Lower lobe of right lung (tissue), 2 donors: ENCODE data around the gene HIRIP3. TPM values are rescaled to one million over a fixed set of nuclear protein-coding genes. Genes with fewer than 3 reads are reported as not detected.
"Not testable (repeated sequence)": the region's sequence is repeated elsewhere in the genome, so short reads cannot be mapped to it uniquely, and the experiment has no call there.

Source experiments
- ATAC-seq, 2 donors: fragments of 200-7000 bp; cut with Tn5 transposase; one replicate each; pipeline ENCODE4 v1.9.1; 2020 to 2022; ENCODE audit warnings: mild to moderate bottlenecking in 2 of 2, moderate library complexity in 2 of 2
- DNase-seq: peaks from one replicate; pipeline ENCODE4 v3.0.0-alpha.2; 2020
- H3K27ac ChIP-seq: fragments of 200-600 bp; one replicate; pipeline ENCODE4 v1.8.0; 2022
- H3K27me3 ChIP-seq: fragments of 200-600 bp; one replicate; pipeline ENCODE4 v1.8.0; 2022; ENCODE audit warnings: low read depth
- H3K36me3 ChIP-seq: fragments of 200-600 bp; one replicate; pipeline ENCODE4 v1.8.0; 2022; ENCODE audit warnings: mild to moderate bottlenecking
- H3K4me1 ChIP-seq: fragments of 200-600 bp; one replicate; pipeline ENCODE4 v1.8.0; 2022
- H3K4me3 ChIP-seq: fragments of 200-600 bp; one replicate; pipeline ENCODE4 v1.8.0; 2022; ENCODE audit warnings: mild to moderate bottlenecking
- H3K9me3 ChIP-seq: fragments of 200-600 bp; one replicate; pipeline ENCODE4 v1.8.0; 2022
- intact Hi-C: fragments of 100-400 bp; cut with DNase I; formaldehyde crosslinking; loops from one replicate; pipeline ENCODE4 v1.11.0; 2022
- total RNA-seq: library from RNA; stranded (reverse); fragmentation: NEBNext Ultra II Directional; extraction: Animal tissue kit (Norgen Biotek cat#: 25700); gene quantifications from one replicate; pipeline ENCODE4 v1.2.1, GENCODE V29; 2021
- TF ChIP-seq, protein P1 (sequence below): fragments of 200-600 bp; IDR thresholded peaks from one replicate; pipeline ENCODE4 v1.8.0; 2022; ENCODE audit warnings: antibody characterized with exemption, mild to moderate bottlenecking
- donor health status: DM: no; HTN: yes; CAD: no; lungs with severe emphysema.

Gene HIRIP3
- total RNA-seq, 1 donor from 2014 or later: 22.1 TPM

- TF ChIP-seq, protein P1, sequence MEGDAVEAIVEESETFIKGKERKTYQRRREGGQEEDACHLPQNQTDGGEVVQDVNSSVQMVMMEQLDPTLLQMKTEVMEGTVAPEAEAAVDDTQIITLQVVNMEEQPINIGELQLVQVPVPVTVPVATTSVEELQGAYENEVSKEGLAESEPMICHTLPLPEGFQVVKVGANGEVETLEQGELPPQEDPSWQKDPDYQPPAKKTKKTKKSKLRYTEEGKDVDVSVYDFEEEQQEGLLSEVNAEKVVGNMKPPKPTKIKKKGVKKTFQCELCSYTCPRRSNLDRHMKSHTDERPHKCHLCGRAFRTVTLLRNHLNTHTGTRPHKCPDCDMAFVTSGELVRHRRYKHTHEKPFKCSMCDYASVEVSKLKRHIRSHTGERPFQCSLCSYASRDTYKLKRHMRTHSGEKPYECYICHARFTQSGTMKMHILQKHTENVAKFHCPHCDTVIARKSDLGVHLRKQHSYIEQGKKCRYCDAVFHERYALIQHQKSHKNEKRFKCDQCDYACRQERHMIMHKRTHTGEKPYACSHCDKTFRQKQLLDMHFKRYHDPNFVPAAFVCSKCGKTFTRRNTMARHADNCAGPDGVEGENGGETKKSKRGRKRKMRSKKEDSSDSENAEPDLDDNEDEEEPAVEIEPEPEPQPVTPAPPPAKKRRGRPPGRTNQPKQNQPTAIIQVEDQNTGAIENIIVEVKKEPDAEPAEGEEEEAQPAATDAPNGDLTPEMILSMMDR: no peak
Measured at GRCh38 chr16:30018731-30019158, 23.3 kb upstream of the HIRIP3 start.

GRCh38 chr16:30017937-30018336, 22.5 kb upstream of the HIRIP3 start:
- ATAC-seq, H3K9me3 ChIP-seq, DNase-seq, intact Hi-C loops, H3K27ac ChIP-seq, H3K4me3 ChIP-seq, H3K27me3 ChIP-seq, H3K36me3 ChIP-seq: not testable (repeated sequence)
- peaks cover 14% of the 10 kb centered on the region for H3K4me1 ChIP-seq

More at GRCh38 chr16:30018731-30019158, 23.3 kb upstream of the HIRIP3 start:
- intact Hi-C loops: no loop called here
- no peaks in the 10 kb centered on the region for H3K27me3 ChIP-seq
- peaks cover 14% of the 10 kb centered on the region for H3K4me1 ChIP-seq
- DNase-seq: no peak
- no peaks in the 10 kb centered on the region for H3K9me3 ChIP-seq
- no peak overlapping the region for H3K27ac ChIP-seq
- H3K4me3 ChIP-seq: no peak overlapping the region
- no peak for ATAC-seq
- H3K36me3 ChIP-seq: no peaks in the 10 kb centered on the region

- no peak for DNase-seq
- TF ChIP-seq, protein P1: no peak
- no peaks in the 10 kb centered on the region for H3K9me3 ChIP-seq
- no peak overlapping the region for H3K27ac ChIP-seq
- H3K27me3 ChIP-seq: peaks cover under 1% of the 10 kb centered on the region
- intact Hi-C loops: no loop called here
- peaks cover 14% of the 10 kb centered on the region for H3K4me1 ChIP-seq
- H3K36me3 ChIP-seq: no peaks in the 10 kb centered on the region
- H3K4me3 ChIP-seq: no peak overlapping the region
- no peak for ATAC-seq
Measured at GRCh38 chr16:30017277-30017656, 21.9 kb upstream of the HIRIP3 start.

- intact Hi-C loops: no loop called here
- Histone ChIP-seq H3K27me3 (peaks cover 6% of the 10 kb centered on the region), H3K9me3 (no peaks in the 10 kb centered on the region), H3K27ac (no peak overlapping the region), H3K4me3 (no peak overlapping the region), H3K4me1 (peaks cover 12% of the 10 kb centered on the region), H3K36me3 (no peaks in the 10 kb centered on the region)
- ATAC-seq (no peak), DNase-seq (no peak)
- TF ChIP-seq, protein P1: no peak
Measured at GRCh38 chr16:30016555-30017276, 21.3 kb upstream of the HIRIP3 start.

- H3K4me3 ChIP-seq, ATAC-seq, H3K9me3 ChIP-seq, DNase-seq, intact Hi-C loops, H3K36me3 ChIP-seq, H3K27ac ChIP-seq: not testable (repeated sequence)
- peaks cover 12% of the 10 kb centered on the region for H3K4me1 ChIP-seq
- peaks cover 19% of the 10 kb centered on the region for H3K27me3 ChIP-seq
Measured at GRCh38 chr16:30015450-30015849, 20.0 kb upstream of the HIRIP3 start.

DNA sequence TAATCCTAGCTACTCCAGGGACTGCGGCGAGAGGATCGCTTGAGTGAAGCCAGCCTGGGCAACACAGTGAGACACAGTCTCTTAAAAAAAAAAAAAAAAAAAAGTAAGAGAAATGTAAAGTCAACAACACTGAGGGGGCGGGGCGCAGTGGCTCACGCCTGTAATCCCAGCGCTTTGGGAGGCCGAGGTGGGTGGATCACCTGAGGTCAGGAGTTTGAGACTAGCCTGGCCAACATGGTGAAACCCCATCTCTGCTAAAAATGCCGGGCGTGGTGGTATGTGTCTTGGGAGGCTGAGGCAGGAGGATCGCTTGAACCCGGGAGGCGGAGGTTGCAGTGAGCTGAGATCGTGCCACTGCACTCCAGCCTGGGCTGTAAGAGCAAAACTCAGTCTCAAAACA, 17.2 kb upstream of the HIRIP3 start:
- intact Hi-C loops, H3K27ac ChIP-seq, ATAC-seq, H3K36me3 ChIP-seq, H3K9me3 ChIP-seq, DNase-seq, H3K4me3 ChIP-seq: not testable (repeated sequence)
- peaks cover 38% of the 10 kb centered on the region for H3K27me3 ChIP-seq
- peaks cover 16% of the 10 kb centered on the region for H3K4me1 ChIP-seq

DNA sequence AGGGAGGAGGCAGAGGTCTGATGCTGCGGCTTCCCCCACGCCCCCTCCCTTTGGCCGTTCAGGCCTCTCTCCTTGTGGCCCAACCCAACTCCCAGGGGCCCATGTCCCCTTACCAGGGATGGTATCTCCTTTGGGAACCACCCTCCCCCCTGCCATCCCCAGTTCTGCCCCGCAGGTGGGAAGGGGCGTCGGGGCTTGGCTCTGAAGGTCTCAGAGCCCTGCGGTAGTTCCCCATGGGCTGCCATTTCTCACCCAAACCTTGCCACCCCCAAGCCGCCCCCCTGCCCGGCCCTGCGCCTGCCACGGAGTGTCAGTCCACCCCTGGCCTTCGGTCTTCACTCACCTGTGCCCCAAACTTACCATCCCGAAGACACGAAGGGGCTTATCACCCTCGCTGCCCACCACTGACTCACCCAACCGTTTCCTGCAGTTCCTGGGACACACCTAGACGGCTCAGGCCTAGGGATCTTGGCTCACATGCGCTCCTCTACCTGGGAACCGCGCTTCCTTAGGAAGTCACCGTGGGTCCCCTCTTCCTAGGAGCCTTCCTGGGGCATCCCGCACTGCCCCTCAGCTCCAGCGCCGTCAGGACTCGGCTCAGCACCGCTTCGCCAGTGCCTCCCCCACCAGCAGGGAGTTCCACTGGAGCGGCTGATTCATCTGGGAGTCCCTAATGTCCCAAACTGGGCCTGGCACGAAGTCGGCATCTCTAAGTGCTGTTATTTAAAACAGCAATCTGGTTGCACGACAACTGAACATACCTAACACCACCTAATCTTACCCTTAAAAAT, 16.5 kb upstream of the HIRIP3 start:
- H3K4me3 ChIP-seq: no peak overlapping the region
- TF ChIP-seq, protein P1: no peak
- H3K27ac ChIP-seq: no peak overlapping the region
- H3K9me3 ChIP-seq: no peaks in the 10 kb centered on the region
- H3K36me3 ChIP-seq: no peaks in the 10 kb centered on the region
- intact Hi-C loops: no loop called here
- ATAC-seq (no peak), DNase-seq (no peak)
- peaks cover 38% of the 10 kb centered on the region for H3K27me3 ChIP-seq
- peaks cover 16% of the 10 kb centered on the region for H3K4me1 ChIP-seq
